Left lung (tissue), 10 donors: Measurements from ENCODE around the gene ACTA1. TPM values are rescaled to one million over a fixed set of nuclear protein-coding genes. Genes with fewer than 3 reads are reported as not detected.

Source experiments
- ATAC-seq: fragments of 200-7000 bp; cut with Tn5 transposase; one replicate; pipeline ENCODE4 v1.9.1; 2020; ENCODE audit warnings: moderate library complexity
- DNase-seq, 4 donors: peaks; one replicate each; pipeline ENCODE4 v3.0.0-alpha.2; 2013 to 2020
- H3K27ac ChIP-seq, 2 donors: fragments of 200-600 bp; sonication (generic) in 1 of 2; one replicate each; pipeline versions ENCODE4 v1.5.0 to v1.8.0; 2020 to 2021
- H3K27me3 ChIP-seq, 2 donors: fragments of 200-600 bp; sonication (generic) in 1 of 2; one replicate each; pipeline versions ENCODE4 v1.5.0 to v1.8.0; 2020 to 2021
- H3K36me3 ChIP-seq, 2 donors: fragments of 200-600 bp; sonication (generic) in 1 of 2; one replicate each; pipeline versions ENCODE4 v1.5.0 to v1.8.0; 2020 to 2021
- H3K4me1 ChIP-seq, 2 donors: fragments of 200-600 bp; one replicate each; pipeline ENCODE4 v1.8.0; 2021
- H3K4me3 ChIP-seq, 2 donors: fragments of 200-600 bp; sonication (generic) in 1 of 2; one replicate each; pipeline versions ENCODE4 v1.5.0 to v1.8.0; 2020 to 2021; ENCODE audit warnings: mild to moderate bottlenecking in 1 of 2
- H3K9me3 ChIP-seq, 2 donors: fragments of 200-600 bp; sonication (generic) in 1 of 2; one replicate each; pipeline versions ENCODE4 v1.5.0 to v1.8.0; 2020 to 2021
- intact Hi-C, 2 donors: fragments of 100-400 bp; cut with DNase I; formaldehyde crosslinking; loops; one replicate each; pipeline versions ENCODE4 v1.11.2 to v1.14.2; 2022
- polyA plus RNA-seq, 6 donors: library from polyadenylated mRNA; unstranded; fragments of 120-200 nt; gene quantifications; one replicate each; pipeline ENCODE4 v1.2.1, GENCODE V29; 2013; ENCODE audit not compliant: insufficient read length in 6 of 6
- total RNA-seq, 2 donors: library from RNA; stranded (reverse); fragmentation: NEBNext Ultra II Directional; extraction: Animal tissue kit (Norgen Biotek cat#: 25700); gene quantifications; one replicate each; pipeline ENCODE4 v1.2.1, GENCODE V29; 2021
- TF ChIP-seq, protein P1 (sequence below), 2 donors: fragments of 200-600 bp; sonication (generic) in 1 of 2; IDR thresholded peaks; one replicate each; pipeline versions ENCODE4 v1.5.0 to v1.8.0; 2021; ENCODE audit warnings: antibody characterized with exemption in 2 of 2
- donor health status: DM: no; HTN: yes; CAD: no.
- donor health status: DM: no; HTN: no; CAD: no.

Gene ACTA1
- total and polyA plus RNA-seq, 8 donors, result 0.40 to 1.4 (median 0.98) TPM

DNA sequence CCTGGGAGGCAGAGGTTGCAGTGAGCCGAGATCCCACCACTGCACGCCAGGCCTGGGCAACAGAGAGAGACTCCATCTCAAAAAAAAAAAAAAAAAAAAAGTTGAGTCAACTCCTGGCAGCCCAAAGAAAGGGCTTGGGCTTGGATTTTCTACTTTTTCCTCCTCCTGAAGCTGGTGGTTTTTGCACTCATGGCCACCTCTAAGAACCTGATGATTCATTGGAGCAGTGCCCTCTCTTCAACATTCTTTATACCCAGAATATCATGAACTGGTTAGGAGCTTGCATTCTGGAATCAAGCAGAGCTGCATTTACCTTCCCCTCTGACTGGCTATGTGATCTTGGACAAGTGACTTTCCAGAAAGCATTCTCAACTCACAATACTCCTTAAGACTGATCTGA lies 3.5 kb upstream of the ACTA1 start:
- ATAC-seq (no peak), DNase-seq (no peak)
- H3K4me1 ChIP-seq, result peaks cover 0 to 6% of the 10 kb centered on the region in 2 donors
- peaks cover 28 to 48% of the 10 kb centered on the region in 2 donors for H3K27me3 ChIP-seq
- peaks cover 0 to 22% of the 10 kb centered on the region in 2 donors for H3K36me3 ChIP-seq
- intact Hi-C loops, result no loop called here
- H3K4me3 ChIP-seq, result no peak overlapping the region
- TF ChIP-seq, protein P1, sequence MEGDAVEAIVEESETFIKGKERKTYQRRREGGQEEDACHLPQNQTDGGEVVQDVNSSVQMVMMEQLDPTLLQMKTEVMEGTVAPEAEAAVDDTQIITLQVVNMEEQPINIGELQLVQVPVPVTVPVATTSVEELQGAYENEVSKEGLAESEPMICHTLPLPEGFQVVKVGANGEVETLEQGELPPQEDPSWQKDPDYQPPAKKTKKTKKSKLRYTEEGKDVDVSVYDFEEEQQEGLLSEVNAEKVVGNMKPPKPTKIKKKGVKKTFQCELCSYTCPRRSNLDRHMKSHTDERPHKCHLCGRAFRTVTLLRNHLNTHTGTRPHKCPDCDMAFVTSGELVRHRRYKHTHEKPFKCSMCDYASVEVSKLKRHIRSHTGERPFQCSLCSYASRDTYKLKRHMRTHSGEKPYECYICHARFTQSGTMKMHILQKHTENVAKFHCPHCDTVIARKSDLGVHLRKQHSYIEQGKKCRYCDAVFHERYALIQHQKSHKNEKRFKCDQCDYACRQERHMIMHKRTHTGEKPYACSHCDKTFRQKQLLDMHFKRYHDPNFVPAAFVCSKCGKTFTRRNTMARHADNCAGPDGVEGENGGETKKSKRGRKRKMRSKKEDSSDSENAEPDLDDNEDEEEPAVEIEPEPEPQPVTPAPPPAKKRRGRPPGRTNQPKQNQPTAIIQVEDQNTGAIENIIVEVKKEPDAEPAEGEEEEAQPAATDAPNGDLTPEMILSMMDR (IDR thresholded peaks at IDR 0.05), result no peak
- no peaks in the 10 kb centered on the region for H3K9me3 ChIP-seq
- H3K27ac ChIP-seq, result no peak overlapping the region

GRCh38 chr1:229436201-229436600 lies 2.3 kb upstream of the ACTA1 start:
- Histone ChIP-seq H3K36me3 (peaks cover 0 to 11% of the 10 kb centered on the region in 2 donors), H3K4me3 (no peak overlapping the region), H3K27me3 (peaks cover 41 to 61% of the 10 kb centered on the region in 2 donors), H3K27ac (no peak overlapping the region), H3K4me1 (peaks cover 10 to 17% of the 10 kb centered on the region in 2 donors), H3K9me3 (no peaks in the 10 kb centered on the region)
- ATAC-seq (no peak), DNase-seq (no peak)
- TF ChIP-seq, protein P1 (IDR thresholded peaks at IDR 0.05), result no peak
- intact Hi-C loops, result no loop called here

DNA sequence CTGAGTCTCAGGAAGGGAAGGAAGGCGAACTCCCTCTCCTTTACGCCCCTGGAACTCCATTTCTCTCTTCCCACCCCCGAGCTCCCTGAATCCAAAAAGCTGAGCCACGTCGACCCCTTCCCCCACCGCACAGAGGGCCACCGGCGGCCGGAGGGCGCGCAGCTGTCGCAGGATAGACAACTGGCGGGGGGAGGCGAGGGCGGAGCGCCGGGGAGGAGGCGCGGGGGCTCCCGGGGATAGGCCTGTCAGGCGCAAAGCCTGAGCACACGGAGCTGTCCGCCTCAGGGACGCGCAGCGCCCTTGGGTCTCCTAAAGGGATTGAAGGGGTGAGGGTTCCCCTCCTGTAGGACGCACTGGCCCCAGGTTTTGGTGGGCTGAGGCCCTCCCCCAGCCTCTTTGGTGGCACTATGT lies 752 bp upstream of the ACTA1 start:
- Histone ChIP-seq H3K36me3 (no peaks in the 10 kb centered on the region), H3K4me3 (no peak overlapping the region), H3K27ac (no peak overlapping the region), H3K9me3 (no peaks in the 10 kb centered on the region), H3K27me3 (peaks cover 55 to 76% of the 10 kb centered on the region in 2 donors), H3K4me1 (peaks cover 14 to 22% of the 10 kb centered on the region in 2 donors)
- TF ChIP-seq, protein P1 (IDR thresholded peaks at IDR 0.05), result no peak
- no peak for ATAC-seq
- intact Hi-C loops, result no loop called here
- DNase-seq, result no peak

GRCh38 chr1:229433364-229434004 lies 410 bp downstream of the ACTA1 start:
- intact Hi-C loops, result no loop called here
- H3K4me1 ChIP-seq, result peaks cover 14 to 22% of the 10 kb centered on the region in 2 donors
- no peak for ATAC-seq
- H3K27ac ChIP-seq, result no peak overlapping the region
- TF ChIP-seq, protein P1 (IDR thresholded peaks at IDR 0.05), result no peak
- no peaks in the 10 kb centered on the region for H3K9me3 ChIP-seq
- H3K27me3 ChIP-seq, result peaks cover 62 to 88% of the 10 kb centered on the region in 2 donors
- no peak for DNase-seq
- H3K4me3 ChIP-seq, result no peak overlapping the region
- no peaks in the 10 kb centered on the region for H3K36me3 ChIP-seq

GRCh38 chr1:229432905-229433304 lies 989 bp downstream of the ACTA1 start:
- DNase-seq (no peak), ATAC-seq (no peak)
- intact Hi-C loops, result no loop called here
- H3K4me3 ChIP-seq, result no peak overlapping the region
- H3K27ac ChIP-seq, result no peak overlapping the region
- H3K36me3 ChIP-seq, result no peaks in the 10 kb centered on the region
- TF ChIP-seq, protein P1 (IDR thresholded peaks at IDR 0.05), result no peak
- peaks cover 62 to 94% of the 10 kb centered on the region in 2 donors for H3K27me3 ChIP-seq
- no peaks in the 10 kb centered on the region for H3K9me3 ChIP-seq
- peaks cover 14 to 22% of the 10 kb centered on the region in 2 donors for H3K4me1 ChIP-seq
